Endodermal cell (in vitro differentiated cells): ENCODE data around the gene LYPD1. TPM values are rescaled to one million over a fixed set of nuclear protein-coding genes. Genes with fewer than 3 reads are reported as not detected.

Source experiments
- DNase-seq: peaks from one replicate; pipeline ENCODE4 v3.0.0-alpha.2; 2017
- H3K27ac ChIP-seq: 2 replicates; pipeline ENCODE4 v1.5.1; 2013; ENCODE audit warnings: mild to moderate bottlenecking, low read depth, low read length, moderate library complexity
- H3K27me3 ChIP-seq: 2 replicates; pipeline ENCODE4 v1.6.1; 2013; ENCODE audit warnings: mild to moderate bottlenecking, low read length, moderate library complexity; ENCODE audit not compliant: insufficient read depth, control insufficient read depth, poor library complexity, severe bottlenecking
- H3K36me3 ChIP-seq: 2 replicates; pipeline ENCODE4 v1.7.0; 2013; ENCODE audit warnings: mild to moderate bottlenecking, low read length, moderate library complexity; ENCODE audit not compliant: control insufficient read depth, insufficient read depth
- H3K4me1 ChIP-seq: one replicate; pipeline ENCODE4 v1.7.0; 2013; ENCODE audit warnings: low read length; ENCODE audit not compliant: control insufficient read depth, insufficient read depth
- H3K4me3 ChIP-seq: 2 replicates; pipeline ENCODE4 v1.5.1; 2013; ENCODE audit warnings: mild to moderate bottlenecking, low read length, moderate library complexity
- H3K9ac ChIP-seq: 2 replicates; pipeline ENCODE4 v1.6.1; 2013; ENCODE audit warnings: mild to moderate bottlenecking, low read length, moderate library complexity; ENCODE audit not compliant: poor library complexity, severe bottlenecking; ENCODE audit errors: extremely low read depth
- H3K9me3 ChIP-seq: 2 replicates; pipeline ENCODE4 v1.6.1; 2013; ENCODE audit warnings: mild to moderate bottlenecking, low read length, moderate library complexity; ENCODE audit not compliant: control insufficient read depth
- H3K27ac Mint-ChIP-seq: 2 replicates; pipeline ENCODE4 v1.8.0; 2020; ENCODE audit warnings: mixed read lengths
- H3K27me3 Mint-ChIP-seq: 2 replicates; pipeline ENCODE4 v1.8.0; 2021; ENCODE audit warnings: mild to moderate bottlenecking, mixed read lengths; ENCODE audit not compliant: insufficient read depth
- H3K36me3 Mint-ChIP-seq: 2 replicates; pipeline ENCODE4 v1.8.0; 2020; ENCODE audit warnings: low read depth, mixed read lengths
- H3K4me1 Mint-ChIP-seq: 2 replicates; pipeline ENCODE4 v1.8.0; 2020; ENCODE audit warnings: mixed read lengths
- H3K4me3 Mint-ChIP-seq: 2 replicates; pipeline ENCODE4 v1.8.0; 2020; ENCODE audit warnings: mild to moderate bottlenecking, moderate library complexity, mixed read lengths
- H3K9me3 Mint-ChIP-seq: 2 replicates; pipeline ENCODE4 v1.8.0; 2020; ENCODE audit warnings: mild to moderate bottlenecking, mixed read lengths
- WGBS, 2 experiments: methylation state at CpG; one replicate each; pipeline versions ENCODE4 v1.1.5 to v1.1.7; 2013; ENCODE audit warnings: missing lambda C conversion rate in 2 of 2, mixed read lengths in 1 of 2; ENCODE audit not compliant: insufficient coverage in 1 of 2, insufficient read length in 1 of 2; 5-methylcytosine and 5-hydroxymethylcytosine counted together
- total RNA-seq, 2 donors: library from RNA; stranded (reverse); fragmentation: NEBNext Ultra II Directional in 1 of 2; extraction: Animal tissue kit (Norgen Biotek cat#: 25700) in 1 of 2; gene quantifications; 2 replicates in 1 of 2; 3 replicates in 1 of 2; pipeline ENCODE4 v1.2.1, GENCODE V29; 2021
- TF ChIP-seq, protein P1 (sequence below): fragments of 200-600 bp; sonication (generic); conservative IDR thresholded peaks from 2 replicates; pipeline ENCODE4 v1.5.0; 2021; ENCODE audit warnings: antibody characterized with exemption, mild to moderate bottlenecking

Gene LYPD1
- total RNA-seq, 2 donors from 2014 or later: 2.0 to 2.4 TPM

DNA sequence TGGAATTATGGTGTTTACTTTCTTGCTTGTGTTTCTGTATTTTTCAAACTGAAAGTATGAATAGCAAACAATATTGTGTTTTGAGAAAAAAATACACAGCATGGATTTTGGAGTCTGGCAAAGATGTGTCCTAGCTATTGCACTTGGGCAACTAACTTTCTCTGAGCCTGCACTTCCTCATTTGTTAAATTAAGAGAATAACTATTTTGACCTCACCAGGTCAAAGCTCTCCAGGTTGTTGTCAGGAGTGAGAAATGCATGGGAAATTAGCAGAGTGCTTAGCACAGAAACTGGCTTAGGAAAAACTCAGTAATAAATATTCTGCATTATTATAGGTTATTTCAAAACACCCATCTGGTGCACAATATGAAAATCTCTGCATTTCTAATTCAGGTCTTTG lies 28.2 kb downstream of the LYPD1 start:
- no peak overlapping the region for H3K4me3 ChIP-seq
- H3K27ac ChIP-seq: no peak overlapping the region
- H3K27me3 ChIP-seq: no peaks in the 10 kb centered on the region
- no peak for DNase-seq
- TF ChIP-seq, protein P1, sequence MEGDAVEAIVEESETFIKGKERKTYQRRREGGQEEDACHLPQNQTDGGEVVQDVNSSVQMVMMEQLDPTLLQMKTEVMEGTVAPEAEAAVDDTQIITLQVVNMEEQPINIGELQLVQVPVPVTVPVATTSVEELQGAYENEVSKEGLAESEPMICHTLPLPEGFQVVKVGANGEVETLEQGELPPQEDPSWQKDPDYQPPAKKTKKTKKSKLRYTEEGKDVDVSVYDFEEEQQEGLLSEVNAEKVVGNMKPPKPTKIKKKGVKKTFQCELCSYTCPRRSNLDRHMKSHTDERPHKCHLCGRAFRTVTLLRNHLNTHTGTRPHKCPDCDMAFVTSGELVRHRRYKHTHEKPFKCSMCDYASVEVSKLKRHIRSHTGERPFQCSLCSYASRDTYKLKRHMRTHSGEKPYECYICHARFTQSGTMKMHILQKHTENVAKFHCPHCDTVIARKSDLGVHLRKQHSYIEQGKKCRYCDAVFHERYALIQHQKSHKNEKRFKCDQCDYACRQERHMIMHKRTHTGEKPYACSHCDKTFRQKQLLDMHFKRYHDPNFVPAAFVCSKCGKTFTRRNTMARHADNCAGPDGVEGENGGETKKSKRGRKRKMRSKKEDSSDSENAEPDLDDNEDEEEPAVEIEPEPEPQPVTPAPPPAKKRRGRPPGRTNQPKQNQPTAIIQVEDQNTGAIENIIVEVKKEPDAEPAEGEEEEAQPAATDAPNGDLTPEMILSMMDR: no peak
- peaks cover 15% of the 10 kb centered on the region for H3K4me1 ChIP-seq
- no peaks in the 10 kb centered on the region for H3K9me3 Mint-ChIP-seq
- no peak overlapping the region for H3K9ac ChIP-seq
- H3K4me1 Mint-ChIP-seq: peaks cover 21% of the 10 kb centered on the region
- H3K4me3 Mint-ChIP-seq: no peak overlapping the region
- H3K27ac Mint-ChIP-seq: no peak overlapping the region
- H3K9me3 ChIP-seq: no peaks in the 10 kb centered on the region
- H3K36me3 ChIP-seq: peaks cover under 1% of the 10 kb centered on the region
- H3K36me3 Mint-ChIP-seq: peaks cover 3% of the 10 kb centered on the region
- no peaks in the 10 kb centered on the region for H3K27me3 Mint-ChIP-seq

DNA sequence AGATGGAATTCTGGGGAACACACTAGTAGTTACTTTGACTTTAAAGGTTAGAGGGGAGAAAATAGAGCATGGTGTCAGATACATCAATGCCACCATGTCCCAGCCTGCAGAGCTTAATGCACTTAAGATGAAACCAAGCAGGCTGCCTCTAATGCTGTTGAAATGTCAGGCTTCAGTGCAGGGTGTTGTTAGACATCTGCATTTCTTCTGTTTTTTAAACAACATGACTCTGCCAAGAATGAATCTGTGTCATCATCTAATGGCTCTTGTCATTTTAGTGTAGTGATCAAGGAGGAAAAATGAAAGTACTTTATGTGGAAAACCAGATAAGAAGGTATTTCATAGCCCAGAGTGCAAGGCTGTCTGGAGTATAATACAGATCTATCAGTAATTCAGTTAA lies 29.9 kb downstream of the LYPD1 start:
- Histone ChIP-seq H3K4me1 (peaks cover 15% of the 10 kb centered on the region), H3K27ac (no peak overlapping the region), H3K4me3 (no peak overlapping the region), H3K9ac (no peak overlapping the region), H3K9me3 (no peaks in the 10 kb centered on the region), H3K27me3 (no peaks in the 10 kb centered on the region), H3K36me3 (no peaks in the 10 kb centered on the region)
- H3K9me3 Mint-ChIP-seq: no peaks in the 10 kb centered on the region
- DNase-seq: no peak
- H3K36me3 Mint-ChIP-seq: peaks cover under 1% of the 10 kb centered on the region
- H3K27ac Mint-ChIP-seq: no peak overlapping the region
- no peaks in the 10 kb centered on the region for H3K27me3 Mint-ChIP-seq
- peaks cover 15% of the 10 kb centered on the region for H3K4me1 Mint-ChIP-seq
- TF ChIP-seq, protein P1: no peak
- no peak overlapping the region for H3K4me3 Mint-ChIP-seq

DNA sequence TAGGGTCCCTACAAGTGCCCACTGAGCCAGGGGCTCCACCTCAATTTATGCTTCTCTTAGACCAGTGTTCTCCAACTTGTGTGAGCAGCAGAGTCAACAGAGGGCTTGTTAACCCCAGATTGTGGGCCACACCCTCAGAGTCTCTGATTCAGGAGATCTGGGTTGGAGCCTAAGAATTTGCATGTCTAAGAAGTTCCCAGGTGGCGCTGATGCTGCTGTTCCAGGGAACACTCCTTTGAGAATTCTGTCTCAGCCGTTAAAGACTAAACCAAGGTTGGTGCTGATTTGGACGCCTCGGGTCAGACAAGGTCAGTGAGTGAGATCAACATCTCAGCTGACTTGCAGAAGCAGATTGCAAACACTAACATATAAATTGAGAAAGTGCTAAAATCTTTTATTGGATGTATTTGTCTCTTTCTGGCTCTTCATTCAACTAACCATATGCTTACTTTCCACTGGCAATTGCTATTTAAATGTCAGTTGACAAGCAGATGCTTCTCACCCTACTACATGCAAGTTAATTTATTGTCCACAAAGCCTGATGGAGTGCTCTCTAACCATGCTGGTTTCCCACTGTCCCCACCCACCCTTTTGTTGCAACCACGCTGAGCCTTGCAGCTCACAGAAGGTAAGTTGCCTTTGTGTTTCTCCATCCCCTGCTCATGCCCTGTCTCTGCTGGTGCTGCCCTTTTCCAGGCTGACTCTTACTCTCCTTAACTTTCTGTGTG lies 31.5 kb downstream of the LYPD1 start:
- Histone ChIP-seq H3K27me3 (no peaks in the 10 kb centered on the region), H3K27ac (peak overlapping the region; percentile 14), H3K9me3 (no peaks in the 10 kb centered on the region), H3K36me3 (no peaks in the 10 kb centered on the region), H3K4me3 (no peak overlapping the region), H3K9ac (no peak overlapping the region), H3K4me1 (peaks cover 13% of the 10 kb centered on the region)
- Mint-ChIP-seq H3K4me3 (no peak overlapping the region), H3K4me1 (peaks cover 13% of the 10 kb centered on the region), H3K27ac (no peak overlapping the region), H3K27me3 (no peaks in the 10 kb centered on the region), H3K9me3 (no peaks in the 10 kb centered on the region), H3K36me3 (no peaks in the 10 kb centered on the region)
- TF ChIP-seq, protein P1: no peak
- WGBS, 2 experiments: 70 to 93% methylated on average over 3 to 5 of the region's 5 CpGs
- no peak for DNase-seq
